GM21737 (cell line): ENCODE measurements around the gene ARID5B.

Experiments
- ATAC-seq: cut with Tn5 transposase; IDR thresholded peaks from one replicate; pipeline ENCODE4 v1.9.1; 2021; ENCODE audit warnings: mild to moderate bottlenecking, moderate library complexity; ENCODE audit not compliant: unreplicated experiment

Gene ARID5B

GRCh38 chr10:61887772-61888171, 13.7 kb upstream of the ARID5B start:
- no peak for ATAC-seq

GRCh38 chr10:61888744-61889143, 12.8 kb upstream of the ARID5B start:
- no peak for ATAC-seq

- ATAC-seq = no peak
These were observed 11.1 kb upstream of the ARID5B start for GRCh38 chr10:61890430-61890829.

GRCh38 chr10:61890881-61891409, 10.6 kb upstream of the ARID5B start:
- no peak for ATAC-seq

GRCh38 chr10:61891906-61892585, 9.5 kb upstream of the ARID5B start:
- ATAC-seq = no peak

GRCh38 chr10:61892961-61893360, 8.5 kb upstream of the ARID5B start:
- no peak for ATAC-seq

GRCh38 chr10:61894133-61894532, 7.4 kb upstream of the ARID5B start:
- no peak for ATAC-seq

GRCh38 chr10:61895898-61896600, 5.5 kb upstream of the ARID5B start:
- no peak for ATAC-seq

GRCh38 chr10:61896854-61897661, 4.4 kb upstream of the ARID5B start:
- peak; percentile 62 for ATAC-seq

- no peak for ATAC-seq
These were observed 3.6 kb upstream of the ARID5B start for GRCh38 chr10:61897671-61898434.

- ATAC-seq = no peak
These were observed 3.1 kb upstream of the ARID5B start for GRCh38 chr10:61898435-61898778.

GRCh38 chr10:61899069-61899531, 2.4 kb upstream of the ARID5B start:
- no peak for ATAC-seq

- ATAC-seq = no peak
These were observed 1.9 kb upstream of the ARID5B start for GRCh38 chr10:61899663-61899996.

GRCh38 chr10:61899997-61900828, 1.3 kb upstream of the ARID5B start:
- ATAC-seq = peak; percentile 29

GRCh38 chr10:61901829-61902444, 438 bp downstream of the ARID5B start:
- no peak for ATAC-seq

- no peak for ATAC-seq
These were observed 1.1 kb downstream of the ARID5B start for GRCh38 chr10:61902445-61903220.

- ATAC-seq = peak; percentile 44
These were observed 1.9 kb downstream of the ARID5B start for GRCh38 chr10:61903221-61903927.

- ATAC-seq = no peak
These were observed 2.4 kb downstream of the ARID5B start for GRCh38 chr10:61903928-61904344.
